Right renal cortex interstitium (tissue), 3 donors: ENCODE results near the gene CDK2. TPM values are rescaled to one million over a fixed set of nuclear protein-coding genes. Genes with fewer than 3 reads are reported as not detected.

Experiments
- DNase-seq, 3 donors: peaks; one replicate each; pipeline ENCODE4 v3.0.0-alpha.2; 2013; ENCODE audit warnings: low read depth in 3 of 3, low spot score in 2 of 3
- polyA plus RNA-seq, 3 donors: library from polyadenylated mRNA; unstranded; fragments of 120-200 nt; gene quantifications; one replicate each; pipeline ENCODE4 v1.2.1, GENCODE V29; 2013; ENCODE audit not compliant: insufficient read length in 3 of 3

CDK2 gene
- polyA plus RNA-seq, 3 donors, result 56.8 to 58.8 (median 58.6) TPM

DNA sequence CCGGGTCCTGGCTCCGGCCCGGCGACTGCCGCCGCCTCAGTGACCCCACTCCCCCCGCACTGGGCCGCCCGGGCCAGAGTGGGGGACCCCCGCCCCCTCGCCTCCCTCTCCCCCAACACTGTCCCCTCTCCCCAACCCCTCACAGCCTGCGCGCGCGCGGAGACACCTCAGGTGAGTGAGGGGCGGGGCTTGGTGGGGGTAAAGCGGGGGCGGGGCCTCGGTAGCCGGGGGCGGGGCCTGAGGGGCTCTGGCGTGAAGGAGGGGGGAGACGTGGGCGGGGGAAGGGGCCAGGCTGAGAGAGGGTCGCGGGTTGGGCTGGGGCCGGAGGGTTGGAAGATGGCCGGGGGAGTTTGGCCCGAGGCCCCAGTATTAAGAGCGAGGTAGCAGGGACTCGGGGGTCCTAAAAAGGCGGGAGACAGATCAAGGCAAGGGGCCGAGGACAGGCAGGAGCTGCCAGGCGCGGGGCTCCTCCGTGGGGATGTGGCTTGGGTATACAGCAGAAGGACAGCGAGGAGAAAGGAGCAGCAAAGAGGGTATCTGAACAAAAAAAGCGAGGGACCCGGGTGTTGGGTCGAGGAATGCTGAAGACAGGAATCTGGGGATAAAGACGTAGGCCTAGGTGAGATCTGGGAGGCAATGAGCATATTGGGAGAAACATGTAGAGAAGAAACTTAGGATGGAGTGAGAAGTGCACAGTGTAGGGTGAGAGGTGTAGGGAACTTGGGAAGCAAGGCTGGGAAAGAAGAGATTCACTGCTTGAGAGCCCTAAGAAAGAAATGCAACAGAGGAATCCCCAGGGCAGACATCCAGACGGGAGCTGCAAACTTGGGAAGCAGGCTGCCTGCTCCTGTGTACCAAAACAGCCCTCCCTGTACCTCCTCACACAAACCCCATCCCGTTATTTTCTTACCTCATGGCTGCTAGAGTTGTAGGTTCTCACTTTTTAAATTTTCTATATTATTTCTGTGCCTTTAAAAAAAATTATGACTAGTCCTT, 41.2 kb downstream of the CDK2 start:
- DNase-seq, result peak in 1 of 3 donors; percentile 38

DNA sequence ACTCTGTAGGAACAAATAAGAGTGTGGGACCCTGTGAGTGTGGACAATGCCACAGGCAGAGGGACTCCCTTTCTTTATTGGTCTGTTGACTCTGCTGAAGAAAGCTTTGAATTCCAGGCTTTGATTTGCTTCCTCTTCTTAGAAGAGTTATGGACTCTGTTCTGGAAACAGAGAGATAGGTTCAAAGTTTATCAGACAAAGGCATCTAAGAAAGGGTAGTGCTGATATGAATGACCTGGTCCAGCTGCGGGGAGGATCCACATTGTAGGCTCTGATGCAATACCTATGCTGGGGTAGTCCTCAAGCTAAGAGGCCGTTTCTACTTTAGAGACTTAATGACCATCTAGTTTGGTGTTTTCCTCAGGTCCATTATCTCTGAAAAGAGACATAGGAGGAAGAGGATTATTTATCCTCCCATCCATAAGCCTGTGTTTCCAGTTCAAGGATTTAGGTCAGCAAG, 43.5 kb downstream of the CDK2 start:
- no peak for DNase-seq

DNA sequence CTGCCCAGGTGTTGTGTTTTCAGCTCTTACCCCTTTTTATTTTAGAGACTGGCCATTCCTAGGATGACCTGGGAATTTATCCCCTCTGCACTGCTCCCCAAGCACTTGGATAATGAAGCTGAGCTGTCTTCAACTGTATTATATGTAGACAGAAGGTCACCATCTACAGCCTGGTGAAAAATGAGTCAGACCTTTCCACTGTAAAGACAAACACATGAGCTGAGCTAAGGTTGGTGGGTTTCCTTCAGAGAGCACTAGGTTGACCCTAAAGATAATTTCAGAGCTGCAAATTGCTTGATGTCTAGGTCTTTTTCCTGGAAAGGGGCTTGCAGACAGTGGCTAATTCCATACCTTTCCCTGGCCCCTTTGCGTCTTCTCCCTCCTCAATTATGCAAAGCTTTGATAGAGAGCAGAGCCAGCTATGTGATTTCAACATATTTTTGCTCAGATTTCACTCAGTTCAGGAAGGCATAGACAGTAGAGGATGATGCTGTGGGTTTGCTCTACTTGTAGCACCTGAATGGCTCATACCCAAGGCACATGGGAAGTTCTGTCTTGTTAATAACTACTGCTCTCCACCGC, 45.0 kb downstream of the CDK2 start:
- no peak for DNase-seq

DNA sequence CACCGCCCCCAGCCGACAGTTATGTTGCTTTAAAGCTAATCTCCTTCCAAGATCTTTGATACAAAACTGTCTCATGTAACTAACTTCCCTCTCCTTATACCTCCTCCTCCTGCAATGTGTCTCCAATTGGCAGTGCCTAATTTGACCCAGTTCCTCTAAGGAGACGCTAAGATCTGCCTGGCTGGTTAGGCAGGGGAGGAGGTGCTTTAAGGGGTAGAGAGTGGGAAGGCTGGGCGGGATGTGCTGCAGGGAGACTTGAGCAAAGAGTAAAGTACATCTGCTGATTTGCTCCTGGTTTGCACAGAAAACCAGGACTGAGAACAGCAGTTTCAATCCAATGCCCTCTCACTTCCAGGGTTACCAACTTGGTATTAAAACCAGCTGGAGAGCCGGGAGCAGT, 46.9 kb downstream of the CDK2 start:
- no peak for DNase-seq

DNA sequence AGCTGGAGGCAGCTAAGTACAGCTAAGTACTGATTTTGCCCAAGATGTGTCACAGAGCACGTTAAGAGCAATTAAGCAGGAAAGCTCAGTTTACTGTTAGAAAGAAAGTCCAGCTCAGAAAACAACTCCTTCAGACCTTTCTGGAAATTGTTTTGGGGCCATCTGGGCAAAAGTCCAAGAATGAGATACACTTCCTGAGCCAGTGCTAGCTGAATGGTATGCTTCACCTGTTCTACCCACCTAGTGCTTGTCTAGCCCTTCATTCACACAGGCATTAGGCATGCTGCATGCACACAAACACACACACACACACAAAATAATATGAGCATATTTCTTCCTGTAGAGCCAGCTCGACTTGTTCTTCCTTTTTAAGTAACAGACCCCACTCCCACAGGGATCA, 47.6 kb downstream of the CDK2 start:
- DNase-seq, result no peak

DNA sequence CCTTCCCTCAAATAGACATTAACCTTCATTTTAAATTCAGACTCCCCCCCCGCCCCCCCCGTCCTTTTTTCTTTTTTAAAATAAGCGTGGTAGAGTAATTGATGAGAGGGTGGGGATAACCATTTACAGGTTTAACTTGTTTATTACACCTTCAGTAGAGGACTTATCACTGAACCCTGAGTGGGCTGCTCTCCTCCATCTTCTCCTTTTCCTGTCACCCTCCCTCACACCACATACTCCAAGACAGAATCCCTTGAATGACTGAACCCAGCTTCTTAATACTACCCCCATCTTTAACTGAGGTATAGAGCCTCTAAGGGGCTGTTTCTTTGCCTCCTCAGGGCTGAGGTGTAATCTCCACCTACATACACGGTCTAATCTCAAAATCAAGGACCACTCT, 50.6 kb downstream of the CDK2 start:
- no peak for DNase-seq

DNA sequence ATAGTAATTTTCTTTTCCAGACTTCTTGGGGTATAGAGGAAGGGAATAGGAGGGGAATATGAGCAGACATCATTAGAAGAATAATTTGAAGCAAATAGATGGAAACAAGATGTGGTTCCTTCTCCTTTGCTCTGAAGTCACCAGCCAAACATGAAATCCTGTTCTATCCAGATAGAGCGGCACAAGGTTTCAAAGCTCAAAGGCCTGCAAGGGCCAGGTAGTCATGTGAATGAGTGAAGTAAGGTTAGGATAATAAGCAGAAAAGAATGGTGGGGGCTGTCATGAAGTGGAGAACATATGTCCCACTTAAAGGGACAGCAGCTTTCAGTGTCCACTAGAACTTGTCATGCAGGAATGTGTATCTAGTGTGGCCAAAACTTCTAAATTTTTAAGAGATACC, 51.7 kb downstream of the CDK2 start:
- DNase-seq, result no peak

DNA sequence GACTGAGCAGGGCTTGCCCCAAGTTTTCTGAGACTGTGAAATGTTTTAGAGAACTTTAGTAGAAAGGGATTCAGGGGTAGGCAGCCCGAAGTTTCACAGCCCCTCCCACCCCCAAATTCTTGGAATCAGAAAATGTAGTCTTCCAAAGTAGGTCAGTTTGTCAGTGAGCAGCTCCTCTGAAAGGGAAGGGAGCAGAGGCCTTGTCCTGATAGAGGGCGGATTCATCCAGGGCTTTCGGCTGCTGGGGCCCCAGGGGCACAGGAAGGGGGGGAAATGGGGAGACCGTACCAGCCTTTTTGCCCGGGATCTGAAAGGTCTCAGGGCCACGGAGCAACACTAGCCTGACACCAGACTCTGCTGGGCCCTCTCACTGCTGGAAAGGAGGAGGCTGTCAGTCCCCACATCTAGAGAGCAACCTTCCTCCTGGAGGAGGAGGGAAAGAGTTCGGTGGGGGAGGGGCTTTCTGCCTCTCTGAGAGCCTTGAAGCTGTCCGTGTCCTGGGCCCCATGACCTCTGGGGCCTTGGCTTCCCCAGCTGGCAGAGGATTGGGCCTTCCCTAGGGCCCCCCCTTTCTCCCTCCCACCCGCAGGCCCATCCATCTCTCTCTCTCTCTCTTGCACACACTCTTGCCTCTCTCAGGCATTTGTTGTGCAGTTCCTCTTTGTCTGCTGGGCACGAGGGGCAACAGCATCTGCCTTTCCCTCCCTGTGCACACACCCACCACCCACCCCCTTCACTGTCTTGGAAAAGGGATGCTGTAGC, 54.0 kb downstream of the CDK2 start, which contains the start of gene IKZF4:
TSS of gene IKZF4 (plus strand) at position 621 of the 762 bp plus-strand sequence. CDS start 451 bp downstream, outside the sequence.
- peak in 1 of 3 donors; percentile 73 for DNase-seq

DNA sequence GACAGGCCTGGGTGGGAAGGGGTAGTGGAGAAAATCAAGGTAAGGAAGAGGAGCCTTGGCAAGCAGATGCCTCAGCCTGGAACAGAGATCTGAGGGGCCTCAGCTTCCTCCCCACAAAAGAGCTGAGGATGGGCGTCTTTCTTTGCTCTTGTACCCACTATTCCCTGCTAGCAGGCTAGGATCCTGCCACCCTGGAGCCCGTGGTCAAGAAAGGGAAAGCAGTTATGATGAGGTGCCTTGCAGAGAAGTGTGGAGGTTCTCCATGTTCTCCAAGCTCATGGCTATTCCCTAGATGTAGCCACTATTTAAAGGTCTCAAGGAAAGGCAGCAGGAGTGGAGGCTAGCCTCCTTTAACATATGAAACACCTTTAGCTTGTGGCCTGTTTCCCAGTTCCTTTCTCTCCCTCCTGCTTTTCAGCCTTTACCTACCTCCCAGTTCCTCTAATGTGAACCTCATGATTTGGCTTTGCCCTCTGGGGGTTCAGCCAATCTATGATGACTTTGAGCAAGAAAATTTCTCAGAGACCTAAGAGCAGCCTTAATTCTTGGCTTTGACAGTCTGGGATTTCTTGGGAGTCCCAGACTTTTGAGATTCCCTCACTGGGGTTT, 55.4 kb downstream of the CDK2 start:
- no peak for DNase-seq

Other genes starting within 250 kb of the CDK2 start
- 10 to 100 TPM; 18.2 to 22.8 (median 19.2) TPM for gene RDH5, start 246.4 kb upstream of the CDK2 start, polyA plus RNA-seq
- 100 to 1,000 TPM; 674 to 749 (median 723) TPM for gene CD63, start 237.8 kb upstream of the CDK2 start, polyA plus RNA-seq
- gene GDF11, start 223.7 kb upstream of the CDK2 start, polyA plus RNA-seq, result 10 to 100 TPM; 19.9 to 21.4 (median 20.6) TPM
- gene SARNP, start 149.1 kb upstream of the CDK2 start, polyA plus RNA-seq, result 100 to 1,000 TPM; 131 to 167 (median 158) TPM
- 10 to 100 TPM; 32.4 to 43.5 (median 43.3) TPM for gene ORMDL2, start 148.8 kb upstream of the CDK2 start, polyA plus RNA-seq
- gene DNAJC14, start 137.2 kb upstream of the CDK2 start, polyA plus RNA-seq, result 10 to 100 TPM; 45.3 to 49.6 (median 46.6) TPM
- gene MMP19, start 123.9 kb upstream of the CDK2 start, polyA plus RNA-seq, result under 1 TPM; 0.47 to 0.93 (median 0.52) TPM
- 10 to 100 TPM; 35.6 to 37.5 (median 36.3) TPM for gene PYM1, start 38.9 kb upstream of the CDK2 start, polyA plus RNA-seq
- gene DGKA, start 35.7 kb upstream of the CDK2 start, polyA plus RNA-seq, result 10 to 100 TPM; 17.2 to 17.8 (median 17.7) TPM
- 1 to 10 TPM; 3.0 to 3.9 (median 3.8) TPM for gene PMEL, start 788 bp upstream of the CDK2 start, polyA plus RNA-seq
- 100 to 1,000 TPM; 160 to 162 (median 161) TPM for gene RAB5B, start 7.2 kb downstream of the CDK2 start, polyA plus RNA-seq
- 10 to 100 TPM; 47.0 to 48.1 (median 47.4) TPM for gene SUOX, start 30.4 kb downstream of the CDK2 start, polyA plus RNA-seq
- gene IKZF4, start 54.2 kb downstream of the CDK2 start, polyA plus RNA-seq, result 10 to 100 TPM; 15.0 to 15.7 (median 15.1) TPM
- gene RPS26, start 75.1 kb downstream of the CDK2 start, polyA plus RNA-seq, result 100 to 1,000 TPM; 127 to 550 (median 327) TPM
- 10 to 100 TPM; 72.3 to 90.7 (median 82.9) TPM for gene ERBB3, start 113.3 kb downstream of the CDK2 start, polyA plus RNA-seq
- 100 to 1,000 TPM; 171 to 177 (median 175) TPM for gene PA2G4, start 137.7 kb downstream of the CDK2 start, polyA plus RNA-seq
- gene RPL41, start 149.8 kb downstream of the CDK2 start, polyA plus RNA-seq, result 1,000 to 10,000 TPM; 5,478 to 6,026 (median 6,015) TPM
- 1 to 10 TPM; 5.8 to 6.3 (median 6.1) TPM for gene ZC3H10, start 151.4 kb downstream of the CDK2 start, polyA plus RNA-seq
- gene ESYT1, start 161.4 kb downstream of the CDK2 start, polyA plus RNA-seq, result 10 to 100 TPM; 75.1 to 82.9 (median 77.6) TPM
- gene MYL6B, start 185.8 kb downstream of the CDK2 start, polyA plus RNA-seq, result 100 to 1,000 TPM; 176 to 177 (median 176) TPM
- gene MYL6, start 191.5 kb downstream of the CDK2 start, polyA plus RNA-seq, result 1,000 to 10,000 TPM; 2,228 to 2,441 (median 2,313) TPM
- 100 to 1,000 TPM; 112 to 131 (median 118) TPM for gene SMARCC2, start 222.7 kb downstream of the CDK2 start, polyA plus RNA-seq